Measurements from ENCODE around the gene TCF7L1. TPM values are rescaled to one million over a fixed set of nuclear protein-coding genes. Genes with fewer than 3 reads are reported as not detected.

The TCF7L1 gene
- total and polyA plus RNA-seq, 11 donors = 1.9 to 9.8 (median 6.3) TPM

GRCh38 chr2:85221067-85221691, 88.0 kb downstream of the TCF7L1 start:
- Histone ChIP-seq H3K27me3 (no peaks in the 10 kb centered on the region), H3K4me3 (no peak overlapping the region), H3K9me3 (no peaks in the 10 kb centered on the region), H3K36me3 (no peaks in the 10 kb centered on the region), H3K27ac (no peak overlapping the region), H3K4me1 (peaks cover 0 to 23% (median 3%) of the 10 kb centered on the region in 12 donors)
- peak in 1 of 5 donors; percentile 58 for DNase-seq
- intact Hi-C loops (cut with DNase I) = no loop called here
- 84 to 94% (median 89%) methylated on average over 8 of the region's 8 CpGs for WGBS, 4 donors
- TF ChIP-seq, protein P1, sequence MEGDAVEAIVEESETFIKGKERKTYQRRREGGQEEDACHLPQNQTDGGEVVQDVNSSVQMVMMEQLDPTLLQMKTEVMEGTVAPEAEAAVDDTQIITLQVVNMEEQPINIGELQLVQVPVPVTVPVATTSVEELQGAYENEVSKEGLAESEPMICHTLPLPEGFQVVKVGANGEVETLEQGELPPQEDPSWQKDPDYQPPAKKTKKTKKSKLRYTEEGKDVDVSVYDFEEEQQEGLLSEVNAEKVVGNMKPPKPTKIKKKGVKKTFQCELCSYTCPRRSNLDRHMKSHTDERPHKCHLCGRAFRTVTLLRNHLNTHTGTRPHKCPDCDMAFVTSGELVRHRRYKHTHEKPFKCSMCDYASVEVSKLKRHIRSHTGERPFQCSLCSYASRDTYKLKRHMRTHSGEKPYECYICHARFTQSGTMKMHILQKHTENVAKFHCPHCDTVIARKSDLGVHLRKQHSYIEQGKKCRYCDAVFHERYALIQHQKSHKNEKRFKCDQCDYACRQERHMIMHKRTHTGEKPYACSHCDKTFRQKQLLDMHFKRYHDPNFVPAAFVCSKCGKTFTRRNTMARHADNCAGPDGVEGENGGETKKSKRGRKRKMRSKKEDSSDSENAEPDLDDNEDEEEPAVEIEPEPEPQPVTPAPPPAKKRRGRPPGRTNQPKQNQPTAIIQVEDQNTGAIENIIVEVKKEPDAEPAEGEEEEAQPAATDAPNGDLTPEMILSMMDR (IDR thresholded peaks at IDR 0.05) = no peak
- no peak for TF ChIP-seq POLR2A (IDR thresholded peaks at IDR 0.05)
- ATAC-seq = peak; percentile 47 to 60 (median 54)

- H3K9me3 ChIP-seq = no peaks in the 10 kb centered on the region
- ATAC-seq = peak in 2 of 4 donors; percentile 34 to 52
- TF ChIP-seq, protein P1 (IDR thresholded peaks at IDR 0.05) = no peak
- no peak for TF ChIP-seq POLR2A (IDR thresholded peaks at IDR 0.05)
Observed at GRCh38 chr2:85222792-85223191, 89.6 kb downstream of the TCF7L1 start.

DNA sequence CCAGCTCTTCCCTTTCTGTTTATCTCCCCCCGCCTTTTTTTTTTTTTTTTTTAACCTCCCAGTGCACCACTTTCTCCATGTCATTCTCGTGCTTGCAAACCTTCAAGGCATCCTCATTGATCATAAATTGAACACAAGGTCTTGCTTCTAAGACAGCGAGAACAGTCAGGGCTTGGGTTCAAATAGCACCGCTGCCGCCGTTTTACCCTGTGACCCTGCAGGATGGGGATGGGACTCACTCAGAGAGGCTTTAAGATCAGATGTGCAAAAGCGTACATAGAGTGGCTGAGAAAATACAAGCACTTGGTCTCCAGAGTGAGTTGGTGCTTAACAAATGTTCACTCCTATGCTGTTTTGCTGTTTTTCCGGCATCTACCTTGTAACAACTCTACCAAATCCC, 93.6 kb downstream of the TCF7L1 start:
- WGBS, 4 donors = 93 to 95% (median 94%) methylated on average over 8 of the region's 8 CpGs
- H3K4me3 ChIP-seq = no peak overlapping the region
- peaks cover 0 to 25% (median 2%) of the 10 kb centered on the region in 12 donors for H3K4me1 ChIP-seq
- no peaks in the 10 kb centered on the region for H3K36me3 ChIP-seq
- no peak for DNase-seq
- intact Hi-C loops (cut with DNase I) = no loop called here
- TF ChIP-seq POLR2A (IDR thresholded peaks at IDR 0.05) = no peak
- TF ChIP-seq, protein P1 (IDR thresholded peaks at IDR 0.05) = no peak
- no peak overlapping the region for H3K27ac ChIP-seq
- no peaks in the 10 kb centered on the region for H3K9me3 ChIP-seq
- ATAC-seq = no peak
- no peaks in the 10 kb centered on the region for H3K27me3 ChIP-seq

More at GRCh38 chr2:85222792-85223191, 89.6 kb downstream of the TCF7L1 start:
- Histone ChIP-seq H3K36me3 (no peaks in the 10 kb centered on the region), H3K27me3 (no peaks in the 10 kb centered on the region), H3K27ac (no peak overlapping the region), H3K4me1 (peaks cover 0 to 16% (median 0%) of the 10 kb centered on the region in 12 donors), H3K4me3 (no peak overlapping the region)
- WGBS, 4 donors = 57 to 60% (median 59%) methylated on average over 3 of the region's 3 CpGs
- no peak for DNase-seq
- intact Hi-C loops (cut with DNase I) = no loop called here

DNA sequence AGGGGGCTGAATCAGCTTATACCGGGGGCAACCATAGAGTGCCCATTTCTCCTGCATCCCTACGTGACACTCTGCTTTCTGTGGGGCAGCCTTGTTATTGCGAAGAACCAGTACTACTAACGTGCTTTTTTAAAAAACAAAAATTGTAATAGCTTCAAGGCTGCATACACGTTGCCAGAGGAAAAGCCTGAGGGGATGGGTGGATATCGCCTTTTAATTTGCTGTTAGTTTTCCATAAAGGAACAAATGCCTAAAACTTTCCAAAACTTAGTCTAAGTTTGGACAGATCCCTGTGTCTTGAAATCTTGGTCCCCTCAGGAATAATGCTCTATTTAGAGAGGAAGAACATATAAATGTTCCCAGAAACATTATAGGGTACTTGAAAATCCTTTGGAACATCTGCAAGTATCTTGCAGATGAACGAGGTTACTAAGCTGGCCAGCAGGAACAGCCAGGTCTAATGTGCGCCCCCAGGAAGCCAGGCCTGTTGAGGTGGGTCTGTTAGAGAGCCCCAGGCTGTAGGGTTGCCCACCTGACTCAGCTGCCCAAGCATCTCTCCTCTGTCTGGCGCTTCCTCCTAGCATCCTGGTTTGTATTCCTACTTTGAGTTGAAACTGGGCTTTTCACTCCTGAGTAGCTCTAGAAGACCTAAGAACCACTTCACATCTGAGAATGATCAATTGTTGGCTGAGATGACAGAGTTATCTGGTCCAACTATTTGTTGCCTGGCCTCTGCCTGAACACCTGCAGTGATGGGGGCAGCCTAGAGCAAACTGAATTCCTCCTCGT, 97.7 kb downstream of the TCF7L1 start:
- TF ChIP-seq, protein P1 (IDR thresholded peaks at IDR 0.05) = no peak
- TF ChIP-seq POLR2A (IDR thresholded peaks at IDR 0.05) = no peak
- Histone ChIP-seq H3K27me3 (no peaks in the 10 kb centered on the region), H3K4me3 (no peak overlapping the region), H3K9me3 (no peaks in the 10 kb centered on the region), H3K4me1 (peaks cover 0 to 29% (median 2%) of the 10 kb centered on the region in 12 donors), H3K27ac (peak overlapping the region in 4 of 12 donors; percentile 5 to 58 (median 25)), H3K36me3 (peaks cover 0 to 11% (median 0%) of the 10 kb centered on the region in 9 donors)
- ATAC-seq (peak in 2 of 4 donors; percentile 25 to 49), DNase-seq (no peak)
- intact Hi-C loops (cut with DNase I) = loop anchor here in 1 of 10 donors (5.0 kb wide), 1 partner anchor 34 kb away; no protein-coding TSS in a partner anchor
- 70 to 82% (median 74%) methylated on average over 10 of the region's 10 CpGs for WGBS, 4 donors
